ENCODE data around the gene PCBP3. TPM values are rescaled to one million over a fixed set of nuclear protein-coding genes. Genes with fewer than 3 reads are reported as not detected.

PCBP3 gene
- total RNA-seq, 1 experiment from 2014 or later: 1.4 TPM

DNA sequence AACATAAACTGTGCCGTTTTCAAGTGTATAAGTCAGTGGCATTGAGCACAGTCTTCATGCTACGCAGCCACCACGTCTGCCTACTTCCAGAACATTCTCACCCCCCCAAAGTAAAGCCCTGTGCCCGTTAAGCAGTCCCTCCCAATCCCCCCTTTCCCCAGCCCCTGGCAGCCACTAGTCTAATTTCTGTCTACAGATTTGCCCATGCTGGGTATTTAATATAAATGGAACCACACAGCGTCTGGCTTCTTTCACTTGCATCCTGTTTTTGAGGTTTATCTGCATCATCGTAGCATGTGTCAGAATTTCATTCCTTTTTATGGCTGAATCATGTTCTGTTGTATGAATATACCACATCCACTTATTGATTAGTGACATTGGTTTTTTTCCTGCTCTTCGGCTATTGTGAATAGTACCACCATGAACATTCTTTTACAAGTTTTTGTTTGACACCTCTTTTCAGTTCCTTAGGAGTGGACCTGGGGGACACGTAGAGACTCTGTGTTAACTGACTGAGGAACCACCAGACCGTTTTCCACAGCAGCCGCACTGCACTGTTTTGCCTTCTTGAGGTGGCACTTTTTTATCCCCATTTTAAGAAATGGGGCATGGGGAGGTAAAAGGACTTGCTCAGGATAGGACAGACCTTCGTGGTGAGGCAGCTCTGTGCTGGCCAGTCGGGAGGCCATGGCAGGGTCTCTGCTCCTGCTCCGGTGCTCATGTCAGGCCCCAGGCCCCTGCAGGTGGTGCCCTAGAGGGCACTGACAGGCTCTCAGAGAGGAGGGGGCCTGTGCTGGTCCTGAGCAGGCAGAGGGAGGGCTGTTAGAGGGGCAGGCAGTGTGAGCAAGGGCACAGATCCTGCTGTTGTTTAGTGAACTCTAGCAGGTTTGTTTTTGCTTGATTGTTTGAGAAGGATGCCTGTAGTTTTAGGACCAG lies 123.8 kb downstream of the PCBP3 start:
- Mint-ChIP-seq H3K4me3 (ENCODE audit: low read depth, unreplicated experiment) (no peak overlapping the region), H3K27ac (ENCODE audit: unreplicated experiment) (no peak overlapping the region), H3K4me1 (ENCODE audit: low read depth, unreplicated experiment) (no peaks in the 10 kb centered on the region), H3K36me3 (ENCODE audit: insufficient read depth, unreplicated experiment) (no peaks in the 10 kb centered on the region), H3K9me3 (ENCODE audit: low read depth, unreplicated experiment) (no peaks in the 10 kb centered on the region), H3K27me3 (ENCODE audit: unreplicated experiment) (peaks cover 14% of the 10 kb centered on the region)
- CTCF ChIA-PET: no interaction called here
- TF ChIP-seq, protein P1, sequence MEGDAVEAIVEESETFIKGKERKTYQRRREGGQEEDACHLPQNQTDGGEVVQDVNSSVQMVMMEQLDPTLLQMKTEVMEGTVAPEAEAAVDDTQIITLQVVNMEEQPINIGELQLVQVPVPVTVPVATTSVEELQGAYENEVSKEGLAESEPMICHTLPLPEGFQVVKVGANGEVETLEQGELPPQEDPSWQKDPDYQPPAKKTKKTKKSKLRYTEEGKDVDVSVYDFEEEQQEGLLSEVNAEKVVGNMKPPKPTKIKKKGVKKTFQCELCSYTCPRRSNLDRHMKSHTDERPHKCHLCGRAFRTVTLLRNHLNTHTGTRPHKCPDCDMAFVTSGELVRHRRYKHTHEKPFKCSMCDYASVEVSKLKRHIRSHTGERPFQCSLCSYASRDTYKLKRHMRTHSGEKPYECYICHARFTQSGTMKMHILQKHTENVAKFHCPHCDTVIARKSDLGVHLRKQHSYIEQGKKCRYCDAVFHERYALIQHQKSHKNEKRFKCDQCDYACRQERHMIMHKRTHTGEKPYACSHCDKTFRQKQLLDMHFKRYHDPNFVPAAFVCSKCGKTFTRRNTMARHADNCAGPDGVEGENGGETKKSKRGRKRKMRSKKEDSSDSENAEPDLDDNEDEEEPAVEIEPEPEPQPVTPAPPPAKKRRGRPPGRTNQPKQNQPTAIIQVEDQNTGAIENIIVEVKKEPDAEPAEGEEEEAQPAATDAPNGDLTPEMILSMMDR (IDR thresholded peaks at IDR 0.05; ENCODE audit: unreplicated experiment): no peak
- no TSS peak for BruUV-seq (replicated peaks)
- no peak for DNase-seq
- intact Hi-C loops (cut with micrococcal nuclease; ENCODE audit: unreplicated experiment): no loop called here

DNA sequence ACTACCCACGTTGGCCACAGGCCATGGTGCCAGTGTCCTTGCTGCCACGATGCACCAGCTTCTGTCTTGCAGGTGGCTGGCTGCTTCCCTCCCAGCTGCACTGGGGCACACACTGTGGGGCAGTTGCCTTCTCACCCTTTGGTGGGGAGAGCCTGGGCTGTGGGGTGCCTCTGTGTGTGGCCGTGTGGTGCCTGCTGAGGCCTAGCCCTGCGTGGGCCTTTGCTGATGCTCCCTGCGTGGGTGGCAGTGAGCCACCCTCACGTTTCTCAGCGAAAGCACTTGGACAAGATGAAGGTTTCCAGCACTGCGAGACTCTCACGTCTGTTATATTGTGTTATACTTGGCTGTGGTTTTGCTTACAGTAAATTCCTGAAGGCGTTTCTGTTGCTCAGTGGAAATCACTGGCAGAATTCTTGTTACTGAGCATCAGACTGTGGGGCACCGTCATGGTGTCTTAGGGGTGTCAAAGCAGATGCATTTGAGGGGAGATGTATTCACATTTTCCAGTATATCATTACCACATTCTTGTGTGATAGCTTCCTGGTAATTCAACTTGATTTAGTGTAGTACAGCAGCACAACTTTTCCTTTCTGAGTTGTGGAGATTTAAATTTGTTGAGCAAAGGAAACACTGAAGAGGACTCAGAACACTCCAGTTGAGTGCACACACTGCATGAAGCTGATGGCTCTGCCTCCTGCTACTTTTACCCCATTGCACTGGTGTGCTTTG lies 124.7 kb downstream of the PCBP3 start:
- H3K4me3 Mint-ChIP-seq (ENCODE audit: low read depth, unreplicated experiment): no peak overlapping the region

DNA sequence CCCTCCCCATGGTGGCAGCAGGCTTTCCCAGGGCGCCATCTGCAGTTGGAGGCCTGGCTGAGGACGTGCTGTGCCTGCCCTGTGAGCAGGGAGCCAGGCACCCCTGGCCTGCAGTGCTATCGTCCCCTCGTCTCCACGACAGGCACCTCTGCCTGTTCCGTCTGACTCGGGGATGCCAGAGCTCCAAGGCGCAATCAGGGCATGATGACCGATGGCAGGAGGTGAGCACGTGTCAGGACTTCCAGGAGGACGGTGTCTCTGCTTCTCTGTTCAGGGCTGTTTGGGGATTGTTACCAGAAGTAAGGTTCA lies 125.2 kb downstream of the PCBP3 start:
- Mint-ChIP-seq H3K27me3 (ENCODE audit: unreplicated experiment) (peaks cover 14% of the 10 kb centered on the region), H3K9me3 (ENCODE audit: low read depth, unreplicated experiment) (no peaks in the 10 kb centered on the region), H3K4me3 (ENCODE audit: low read depth, unreplicated experiment) (no peak overlapping the region), H3K27ac (ENCODE audit: unreplicated experiment) (no peak overlapping the region), H3K4me1 (ENCODE audit: low read depth, unreplicated experiment) (no peaks in the 10 kb centered on the region), H3K36me3 (ENCODE audit: insufficient read depth, unreplicated experiment) (no peaks in the 10 kb centered on the region)
- no TSS peak for BruUV-seq (replicated peaks)
- CTCF ChIA-PET: no interaction called here
- intact Hi-C loops (cut with micrococcal nuclease; ENCODE audit: unreplicated experiment): no loop called here
- no peak for DNase-seq
- TF ChIP-seq, protein P1 (IDR thresholded peaks at IDR 0.05; ENCODE audit: unreplicated experiment): no peak

More for the DNA sequence above, 124.7 kb downstream of the PCBP3 start:
- H3K4me1 Mint-ChIP-seq (ENCODE audit: low read depth, unreplicated experiment): no peaks in the 10 kb centered on the region
- TF ChIP-seq, protein P1 (IDR thresholded peaks at IDR 0.05; ENCODE audit: unreplicated experiment): no peak
- H3K36me3 Mint-ChIP-seq (ENCODE audit: insufficient read depth, unreplicated experiment): no peaks in the 10 kb centered on the region
- no TSS peak for BruUV-seq (replicated peaks)
- no peaks in the 10 kb centered on the region for H3K9me3 Mint-ChIP-seq (ENCODE audit: low read depth, unreplicated experiment)
- intact Hi-C loops (cut with micrococcal nuclease; ENCODE audit: unreplicated experiment): no loop called here
- no peak for DNase-seq
- H3K27ac Mint-ChIP-seq (ENCODE audit: unreplicated experiment): no peak overlapping the region
- CTCF ChIA-PET: no interaction called here
- H3K27me3 Mint-ChIP-seq (ENCODE audit: unreplicated experiment): peaks cover 14% of the 10 kb centered on the region

DNA sequence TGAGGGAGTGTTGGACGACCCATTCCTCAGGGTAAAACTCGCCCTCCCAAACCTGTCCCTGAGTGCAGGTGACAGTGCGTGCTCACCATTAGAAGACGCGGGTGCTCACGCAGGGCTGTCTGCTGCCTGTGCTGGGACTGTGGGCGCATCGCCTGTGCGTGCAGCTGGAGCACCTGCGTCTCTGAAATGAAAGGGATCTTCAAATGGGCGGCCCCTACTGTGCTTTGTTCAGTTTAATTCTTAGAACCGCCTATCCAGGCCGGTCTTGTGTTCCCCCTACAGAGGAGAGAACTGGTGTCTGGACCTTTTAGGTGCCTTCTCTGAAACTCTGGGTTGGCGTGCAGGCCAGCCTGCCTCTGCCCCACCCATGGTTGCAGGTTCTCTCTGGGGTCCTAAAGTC lies 125.8 kb downstream of the PCBP3 start:
- Mint-ChIP-seq H3K27ac (ENCODE audit: unreplicated experiment) (no peak overlapping the region), H3K9me3 (ENCODE audit: low read depth, unreplicated experiment) (no peaks in the 10 kb centered on the region), H3K4me3 (ENCODE audit: low read depth, unreplicated experiment) (no peak overlapping the region), H3K4me1 (ENCODE audit: low read depth, unreplicated experiment) (no peaks in the 10 kb centered on the region), H3K27me3 (ENCODE audit: unreplicated experiment) (peaks cover 14% of the 10 kb centered on the region), H3K36me3 (ENCODE audit: insufficient read depth, unreplicated experiment) (no peaks in the 10 kb centered on the region)
- TF ChIP-seq, protein P1 (IDR thresholded peaks at IDR 0.05; ENCODE audit: unreplicated experiment): no peak
- DNase-seq: no peak
- no TSS peak for BruUV-seq (replicated peaks)
- intact Hi-C loops (cut with micrococcal nuclease; ENCODE audit: unreplicated experiment): no loop called here
- CTCF ChIA-PET: no interaction called here
